WTC11 (cell line): ENCODE results near the gene ENPP7.

Experiments
- ZNF263 ChIP-seq: sonication (generic); formaldehyde crosslinking; IDR thresholded peaks from 2 replicates; pipeline ENCODE4 v1.8.1; 2022; ENCODE audit warnings: low read depth, mild to moderate bottlenecking, moderate library complexity, missing genetic modification reagents
- ZNF423 ChIP-seq: fragments of 250-450 bp; sonication (Bioruptor Pico); IDR thresholded peaks from 2 replicates; pipeline ENCODE4 v2.1.2; 2022; ENCODE audit warnings: mild to moderate bottlenecking, moderate library complexity
- TF ChIP-seq, protein P1 (sequence below): fragments of 200-600 bp; IDR thresholded peaks from 2 replicates; pipeline ENCODE4 v1.8.0; 2022; ENCODE audit warnings: antibody characterized with exemption

DNA sequence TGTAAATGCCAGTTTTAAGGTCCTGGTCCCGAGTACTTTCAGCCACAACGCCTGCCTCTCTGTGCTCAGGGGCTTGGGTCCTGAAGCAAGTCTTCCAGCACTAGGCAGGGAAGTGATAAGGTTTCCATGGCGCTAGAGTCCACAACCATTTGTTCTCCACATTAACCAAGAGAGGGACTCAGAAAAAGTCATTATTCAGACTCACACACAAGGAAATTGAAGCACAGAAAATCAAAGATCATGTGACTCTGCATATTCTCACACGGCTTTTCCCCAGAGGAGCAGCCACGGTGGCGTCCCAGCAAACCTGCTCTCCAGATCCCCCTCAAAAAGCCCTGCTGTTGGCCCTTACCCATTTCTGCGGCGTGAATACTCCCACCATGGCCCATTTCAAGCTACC lies 9.7 kb downstream of the ENPP7 start:
- no peak for TF ChIP-seq ZNF263 (CRISPR knock-in tag)
- TF ChIP-seq, protein P1, sequence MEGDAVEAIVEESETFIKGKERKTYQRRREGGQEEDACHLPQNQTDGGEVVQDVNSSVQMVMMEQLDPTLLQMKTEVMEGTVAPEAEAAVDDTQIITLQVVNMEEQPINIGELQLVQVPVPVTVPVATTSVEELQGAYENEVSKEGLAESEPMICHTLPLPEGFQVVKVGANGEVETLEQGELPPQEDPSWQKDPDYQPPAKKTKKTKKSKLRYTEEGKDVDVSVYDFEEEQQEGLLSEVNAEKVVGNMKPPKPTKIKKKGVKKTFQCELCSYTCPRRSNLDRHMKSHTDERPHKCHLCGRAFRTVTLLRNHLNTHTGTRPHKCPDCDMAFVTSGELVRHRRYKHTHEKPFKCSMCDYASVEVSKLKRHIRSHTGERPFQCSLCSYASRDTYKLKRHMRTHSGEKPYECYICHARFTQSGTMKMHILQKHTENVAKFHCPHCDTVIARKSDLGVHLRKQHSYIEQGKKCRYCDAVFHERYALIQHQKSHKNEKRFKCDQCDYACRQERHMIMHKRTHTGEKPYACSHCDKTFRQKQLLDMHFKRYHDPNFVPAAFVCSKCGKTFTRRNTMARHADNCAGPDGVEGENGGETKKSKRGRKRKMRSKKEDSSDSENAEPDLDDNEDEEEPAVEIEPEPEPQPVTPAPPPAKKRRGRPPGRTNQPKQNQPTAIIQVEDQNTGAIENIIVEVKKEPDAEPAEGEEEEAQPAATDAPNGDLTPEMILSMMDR: no peak
- TF ChIP-seq ZNF423: no peak
